H1 (cell line): ENCODE measurements around the gene STX16. TPM values are rescaled to one million over a fixed set of nuclear protein-coding genes. Genes with fewer than 3 reads are reported as not detected.

Experiments
- CBX8 ChIP-seq: fragments of 300-800, 300-1000 bp; sonication (generic); IDR thresholded peaks from 2 replicates; pipeline ENCODE4 v1.7.1; 2016; ENCODE audit warnings: low read depth, low read length, borderline replicate concordance
- GTF2F1 ChIP-seq: IDR thresholded peaks from 2 replicates; pipeline ENCODE4 v1.6.1; 2012; ENCODE audit warnings: low read depth, low read length, improper control_type of control experiment, borderline replicate concordance
- ZNF274 ChIP-seq: IDR thresholded peaks from 2 replicates; pipeline ENCODE4 v1.7.0; 2012; ENCODE audit warnings: low read length, borderline replicate concordance; ENCODE audit errors: extremely low read depth
- polyA plus RNA-seq, 7 experiments: library from polyadenylated mRNA; depleted of rRNA in 3 of 7; stranded (reverse) in 5 of 7; unstranded in 2 of 7; fragments of >200 nt in 5 of 7; fragments of 200-250 nt in 2 of 7; gene quantifications; 1 replicate in 5 of 7; 2 replicates in 1 of 7; 4 replicates in 1 of 7; pipeline versions ENCODE4 v1.2.1 to v1.2.3, GENCODE V29; 2011 to 2013; ENCODE audit warnings: missing spikeins in 2 of 7, mixed read lengths in 2 of 7
- total RNA-seq: library from RNA; stranded (reverse); fragmentation: NEBNext Ultra II Directional; extraction: Animal tissue kit (Norgen Biotek cat#: 25700); gene quantifications from 2 replicates; pipeline ENCODE4 v1.2.1, GENCODE V29; 2021
- TF ChIP-seq, protein P1 (sequence below): fragments of 300-600 bp; sonication (generic); IDR thresholded peaks from 2 replicates; pipeline ENCODE4 v1.7.1; 2012; ENCODE audit warnings: low read length, moderate library complexity, mild to moderate bottlenecking, inconsistent platforms; ENCODE audit not compliant: insufficient replicate concordance

The STX16 gene
- total and polyA plus RNA-seq, 2 of the 8 experiments (the other 6 are each of a cell fraction or from before 2014, with no cell fraction given): 45.2 to 61.6 TPM

DNA sequence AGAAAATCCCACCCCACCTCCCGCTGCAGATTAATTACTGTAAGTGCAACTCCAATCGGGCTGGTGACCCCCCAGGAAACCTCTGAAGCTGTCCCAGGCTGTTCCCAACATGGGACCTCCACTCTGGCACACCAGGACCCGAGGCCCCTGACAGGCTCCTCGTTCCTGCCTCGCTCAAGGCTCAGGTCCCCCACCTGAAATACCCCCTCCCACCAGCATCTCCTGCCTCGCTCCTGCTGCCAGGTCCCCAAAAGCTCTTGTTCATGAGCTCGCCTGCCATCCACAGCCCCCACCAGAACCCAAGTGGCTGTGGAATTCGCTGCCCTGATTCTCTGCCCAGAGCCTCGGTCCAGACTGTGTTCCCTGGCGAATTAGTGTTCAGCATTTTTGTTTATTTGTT is 67.6 kb downstream of the STX16 start (continued):
- TF ChIP-seq, protein P1, sequence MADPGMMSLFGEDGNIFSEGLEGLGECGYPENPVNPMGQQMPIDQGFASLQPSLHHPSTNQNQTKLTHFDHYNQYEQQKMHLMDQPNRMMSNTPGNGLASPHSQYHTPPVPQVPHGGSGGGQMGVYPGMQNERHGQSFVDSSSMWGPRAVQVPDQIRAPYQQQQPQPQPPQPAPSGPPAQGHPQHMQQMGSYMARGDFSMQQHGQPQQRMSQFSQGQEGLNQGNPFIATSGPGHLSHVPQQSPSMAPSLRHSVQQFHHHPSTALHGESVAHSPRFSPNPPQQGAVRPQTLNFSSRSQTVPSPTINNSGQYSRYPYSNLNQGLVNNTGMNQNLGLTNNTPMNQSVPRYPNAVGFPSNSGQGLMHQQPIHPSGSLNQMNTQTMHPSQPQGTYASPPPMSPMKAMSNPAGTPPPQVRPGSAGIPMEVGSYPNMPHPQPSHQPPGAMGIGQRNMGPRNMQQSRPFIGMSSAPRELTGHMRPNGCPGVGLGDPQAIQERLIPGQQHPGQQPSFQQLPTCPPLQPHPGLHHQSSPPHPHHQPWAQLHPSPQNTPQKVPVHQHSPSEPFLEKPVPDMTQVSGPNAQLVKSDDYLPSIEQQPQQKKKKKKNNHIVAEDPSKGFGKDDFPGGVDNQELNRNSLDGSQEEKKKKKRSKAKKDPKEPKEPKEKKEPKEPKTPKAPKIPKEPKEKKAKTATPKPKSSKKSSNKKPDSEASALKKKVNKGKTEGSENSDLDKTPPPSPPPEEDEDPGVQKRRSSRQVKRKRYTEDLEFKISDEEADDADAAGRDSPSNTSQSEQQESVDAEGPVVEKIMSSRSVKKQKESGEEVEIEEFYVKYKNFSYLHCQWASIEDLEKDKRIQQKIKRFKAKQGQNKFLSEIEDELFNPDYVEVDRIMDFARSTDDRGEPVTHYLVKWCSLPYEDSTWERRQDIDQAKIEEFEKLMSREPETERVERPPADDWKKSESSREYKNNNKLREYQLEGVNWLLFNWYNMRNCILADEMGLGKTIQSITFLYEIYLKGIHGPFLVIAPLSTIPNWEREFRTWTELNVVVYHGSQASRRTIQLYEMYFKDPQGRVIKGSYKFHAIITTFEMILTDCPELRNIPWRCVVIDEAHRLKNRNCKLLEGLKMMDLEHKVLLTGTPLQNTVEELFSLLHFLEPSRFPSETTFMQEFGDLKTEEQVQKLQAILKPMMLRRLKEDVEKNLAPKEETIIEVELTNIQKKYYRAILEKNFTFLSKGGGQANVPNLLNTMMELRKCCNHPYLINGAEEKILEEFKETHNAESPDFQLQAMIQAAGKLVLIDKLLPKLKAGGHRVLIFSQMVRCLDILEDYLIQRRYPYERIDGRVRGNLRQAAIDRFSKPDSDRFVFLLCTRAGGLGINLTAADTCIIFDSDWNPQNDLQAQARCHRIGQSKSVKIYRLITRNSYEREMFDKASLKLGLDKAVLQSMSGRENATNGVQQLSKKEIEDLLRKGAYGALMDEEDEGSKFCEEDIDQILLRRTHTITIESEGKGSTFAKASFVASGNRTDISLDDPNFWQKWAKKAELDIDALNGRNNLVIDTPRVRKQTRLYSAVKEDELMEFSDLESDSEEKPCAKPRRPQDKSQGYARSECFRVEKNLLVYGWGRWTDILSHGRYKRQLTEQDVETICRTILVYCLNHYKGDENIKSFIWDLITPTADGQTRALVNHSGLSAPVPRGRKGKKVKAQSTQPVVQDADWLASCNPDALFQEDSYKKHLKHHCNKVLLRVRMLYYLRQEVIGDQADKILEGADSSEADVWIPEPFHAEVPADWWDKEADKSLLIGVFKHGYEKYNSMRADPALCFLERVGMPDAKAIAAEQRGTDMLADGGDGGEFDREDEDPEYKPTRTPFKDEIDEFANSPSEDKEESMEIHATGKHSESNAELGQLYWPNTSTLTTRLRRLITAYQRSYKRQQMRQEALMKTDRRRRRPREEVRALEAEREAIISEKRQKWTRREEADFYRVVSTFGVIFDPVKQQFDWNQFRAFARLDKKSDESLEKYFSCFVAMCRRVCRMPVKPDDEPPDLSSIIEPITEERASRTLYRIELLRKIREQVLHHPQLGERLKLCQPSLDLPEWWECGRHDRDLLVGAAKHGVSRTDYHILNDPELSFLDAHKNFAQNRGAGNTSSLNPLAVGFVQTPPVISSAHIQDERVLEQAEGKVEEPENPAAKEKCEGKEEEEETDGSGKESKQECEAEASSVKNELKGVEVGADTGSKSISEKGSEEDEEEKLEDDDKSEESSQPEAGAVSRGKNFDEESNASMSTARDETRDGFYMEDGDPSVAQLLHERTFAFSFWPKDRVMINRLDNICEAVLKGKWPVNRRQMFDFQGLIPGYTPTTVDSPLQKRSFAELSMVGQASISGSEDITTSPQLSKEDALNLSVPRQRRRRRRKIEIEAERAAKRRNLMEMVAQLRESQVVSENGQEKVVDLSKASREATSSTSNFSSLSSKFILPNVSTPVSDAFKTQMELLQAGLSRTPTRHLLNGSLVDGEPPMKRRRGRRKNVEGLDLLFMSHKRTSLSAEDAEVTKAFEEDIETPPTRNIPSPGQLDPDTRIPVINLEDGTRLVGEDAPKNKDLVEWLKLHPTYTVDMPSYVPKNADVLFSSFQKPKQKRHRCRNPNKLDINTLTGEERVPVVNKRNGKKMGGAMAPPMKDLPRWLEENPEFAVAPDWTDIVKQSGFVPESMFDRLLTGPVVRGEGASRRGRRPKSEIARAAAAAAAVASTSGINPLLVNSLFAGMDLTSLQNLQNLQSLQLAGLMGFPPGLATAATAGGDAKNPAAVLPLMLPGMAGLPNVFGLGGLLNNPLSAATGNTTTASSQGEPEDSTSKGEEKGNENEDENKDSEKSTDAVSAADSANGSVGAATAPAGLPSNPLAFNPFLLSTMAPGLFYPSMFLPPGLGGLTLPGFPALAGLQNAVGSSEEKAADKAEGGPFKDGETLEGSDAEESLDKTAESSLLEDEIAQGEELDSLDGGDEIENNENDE: no peak
- TF ChIP-seq ZNF274 (no peak), GTF2F1 (no peak), CBX8 (no peak)
